Iris pigment epithelial cell (primary cell): ENCODE data around the gene SLC5A9.
"Not testable (repeated sequence)": the region's sequence is repeated elsewhere in the genome, so short reads cannot be mapped to it uniquely, and the experiment has no call there.

Experiments
- DNase-seq: peaks from one replicate; pipeline ENCODE4 v3.0.0-alpha.2; 2011; ENCODE audit warnings: low read depth

The SLC5A9 gene

GRCh38 chr1:48242141-48242736, 19.7 kb downstream of the SLC5A9 start:
- DNase-seq: no peak

- no peak for DNase-seq
Measured at GRCh38 chr1:48245106-48245505, 22.6 kb downstream of the SLC5A9 start.

GRCh38 chr1:48246727-48247126, 24.2 kb downstream of the SLC5A9 start:
- DNase-seq: no peak

GRCh38 chr1:48248356-48248755, 25.8 kb downstream of the SLC5A9 start:
- no peak for DNase-seq

GRCh38 chr1:48249868-48250267, 27.4 kb downstream of the SLC5A9 start:
- DNase-seq: no peak

- DNase-seq: no peak
Measured at GRCh38 chr1:48250572-48250971, 28.1 kb downstream of the SLC5A9 start.

- no peak for DNase-seq
Measured at GRCh38 chr1:48251323-48251722, 28.8 kb downstream of the SLC5A9 start.

GRCh38 chr1:48251821-48252220, 29.3 kb downstream of the SLC5A9 start:
- DNase-seq: no peak

GRCh38 chr1:48254254-48254653, 31.7 kb downstream of the SLC5A9 start:
- DNase-seq: no peak

- DNase-seq: no peak
Measured at GRCh38 chr1:48258106-48258505, 35.6 kb downstream of the SLC5A9 start.

- no peak for DNase-seq
Measured at GRCh38 chr1:48261881-48262400, 39.4 kb downstream of the SLC5A9 start.

GRCh38 chr1:48263041-48263440, 40.5 kb downstream of the SLC5A9 start:
- no peak for DNase-seq

- DNase-seq: no peak
Measured at GRCh38 chr1:48266576-48266975, 44.1 kb downstream of the SLC5A9 start.

- DNase-seq: not testable (repeated sequence)
Measured at GRCh38 chr1:48277437-48277836, 54.9 kb downstream of the SLC5A9 start.

GRCh38 chr1:48282329-48282728, 59.8 kb downstream of the SLC5A9 start:
- not testable (repeated sequence) for DNase-seq

GRCh38 chr1:48284696-48285420, 62.3 kb downstream of the SLC5A9 start:
- not testable (repeated sequence) for DNase-seq

GRCh38 chr1:48285525-48285924, 63.0 kb downstream of the SLC5A9 start:
- no peak for DNase-seq

- DNase-seq: no peak
Measured at GRCh38 chr1:48291421-48291820, 68.9 kb downstream of the SLC5A9 start.

- no peak for DNase-seq
Measured at GRCh38 chr1:48292706-48293105, 70.2 kb downstream of the SLC5A9 start.

- DNase-seq: not testable (repeated sequence)
Measured at GRCh38 chr1:48294094-48294493, 71.6 kb downstream of the SLC5A9 start.

GRCh38 chr1:48294656-48295055, 72.1 kb downstream of the SLC5A9 start:
- DNase-seq: no peak
